MM.1S (cell line): ENCODE results near the gene LMO1.
A peak's percentile ranks its signal among the peaks of the same experiment; 100 is the strongest.

ENCODE experiments used
- DNase-seq: peaks from one replicate; pipeline ENCODE4 v3.0.0-alpha.2; 2015
- H2AFZ ChIP-seq: fragments of 300-600 bp; sonication (generic); 2 replicates; pipeline ENCODE4 v1.6.0; 2016; ENCODE audit warnings: antibody characterized with exemption, low read length
- H3F3A ChIP-seq: fragments of 300-600 bp; sonication (generic); 2 replicates; pipeline ENCODE4 v1.6.1; 2016; ENCODE audit warnings: mild to moderate bottlenecking, antibody characterized with exemption, low read length, moderate library complexity, mixed read lengths; ENCODE audit not compliant: insufficient read depth
- H3K27ac ChIP-seq: fragments of 300-600 bp; sonication (generic); 2 replicates; pipeline ENCODE4 v1.5.1; 2016; ENCODE audit warnings: mild to moderate bottlenecking, low read length
- H3K27me3 ChIP-seq: fragments of 300-600 bp; sonication (generic); replicated peaks from 2 replicates; pipeline ENCODE4 v1.6.0; 2016; ENCODE audit warnings: low read length; ENCODE audit not compliant: insufficient read depth
- H3K36me3 ChIP-seq: fragments of 300-600 bp; sonication (generic); replicated peaks from 2 replicates; pipeline ENCODE4 v1.6.1; 2016; ENCODE audit warnings: mild to moderate bottlenecking, low read length, mixed read lengths; ENCODE audit not compliant: insufficient read depth
- H3K4me1 ChIP-seq: fragments of 300-600 bp; sonication (generic); 2 replicates; pipeline ENCODE4 v1.6.1; 2016; ENCODE audit warnings: low read length, mixed read lengths
- H3K4me2 ChIP-seq: fragments of 300-600 bp; sonication (generic); 2 replicates; pipeline ENCODE4 v1.6.0; 2016; ENCODE audit warnings: low read depth, low read length
- H3K4me3 ChIP-seq: fragments of 300-600 bp; sonication (generic); 2 replicates; pipeline ENCODE4 v1.5.1; 2016; ENCODE audit warnings: low read length, mixed read lengths
- H3K79me2 ChIP-seq: fragments of 300-600 bp; sonication (generic); 2 replicates; pipeline ENCODE4 v1.6.1; 2016; ENCODE audit warnings: mixed run types, low read length, mixed read lengths
- H3K9ac ChIP-seq: fragments of 300-600 bp; sonication (generic); 2 replicates; pipeline ENCODE4 v1.6.1; 2016; ENCODE audit warnings: low read length, mixed read lengths
- H3K9me2 ChIP-seq: fragments of 300-600 bp; sonication (generic); replicated peaks from 2 replicates; pipeline ENCODE4 v1.6.1; 2016; ENCODE audit warnings: mild to moderate bottlenecking, low read length, mixed read lengths; ENCODE audit not compliant: insufficient read depth
- H3K9me3 ChIP-seq: fragments of 300-600 bp; sonication (generic); replicated peaks from 2 replicates; pipeline ENCODE4 v1.6.1; 2016; ENCODE audit warnings: mild to moderate bottlenecking, low read length, mixed read lengths; ENCODE audit not compliant: insufficient read depth
- H4K20me1 ChIP-seq: fragments of 300-600 bp; sonication (generic); 2 replicates; pipeline ENCODE4 v1.6.1; 2016; ENCODE audit warnings: mild to moderate bottlenecking, low read length, moderate library complexity, mixed read lengths; ENCODE audit not compliant: insufficient read depth
- EZH2 ChIP-seq: fragments of 300-600 bp; sonication (generic); optimal IDR thresholded peaks from 2 replicates; pipeline ENCODE3; 2017; ENCODE audit warnings: low read depth, mild to moderate bottlenecking, antibody characterized with exemption, low read length, mixed read lengths
- EZH2phosphoT487 ChIP-seq: fragments of 300-600 bp; sonication (generic); IDR thresholded peaks from 2 replicates; pipeline ENCODE4 v1.6.1; 2018; ENCODE audit warnings: antibody characterized with exemption, low read length
- TF ChIP-seq, protein P1 (sequence below): fragments of 300-600 bp; sonication (generic); IDR thresholded peaks from 2 replicates; pipeline ENCODE4 v1.5.1; 2016; ENCODE audit warnings: antibody characterized with exemption, low read length, mixed read lengths

LMO1 gene

DNA sequence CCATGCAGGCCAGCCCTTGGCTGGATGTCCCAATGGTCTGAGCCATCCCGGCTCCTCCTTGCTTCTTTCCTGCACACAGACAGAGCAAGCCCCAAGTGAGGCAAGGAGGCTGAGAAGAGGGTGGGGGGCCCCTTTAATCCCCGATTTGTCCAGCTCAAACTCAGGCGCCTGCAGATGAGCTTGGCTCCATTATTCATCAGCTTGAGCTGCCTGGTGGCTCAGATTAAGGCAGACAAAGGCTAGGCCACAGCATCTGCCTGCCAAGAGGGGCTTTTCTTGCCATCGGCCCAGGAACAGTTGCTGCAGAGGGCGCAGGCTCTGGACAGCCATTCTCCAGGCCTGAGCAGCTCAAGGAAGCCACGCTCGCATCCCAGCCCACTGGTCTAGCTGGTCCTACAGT lies 35.4 kb downstream of the LMO1 start:
- Histone ChIP-seq H3K27me3 (peaks cover 22% of the 10 kb centered on the region), H3K36me3 (no peaks in the 10 kb centered on the region)

DNA sequence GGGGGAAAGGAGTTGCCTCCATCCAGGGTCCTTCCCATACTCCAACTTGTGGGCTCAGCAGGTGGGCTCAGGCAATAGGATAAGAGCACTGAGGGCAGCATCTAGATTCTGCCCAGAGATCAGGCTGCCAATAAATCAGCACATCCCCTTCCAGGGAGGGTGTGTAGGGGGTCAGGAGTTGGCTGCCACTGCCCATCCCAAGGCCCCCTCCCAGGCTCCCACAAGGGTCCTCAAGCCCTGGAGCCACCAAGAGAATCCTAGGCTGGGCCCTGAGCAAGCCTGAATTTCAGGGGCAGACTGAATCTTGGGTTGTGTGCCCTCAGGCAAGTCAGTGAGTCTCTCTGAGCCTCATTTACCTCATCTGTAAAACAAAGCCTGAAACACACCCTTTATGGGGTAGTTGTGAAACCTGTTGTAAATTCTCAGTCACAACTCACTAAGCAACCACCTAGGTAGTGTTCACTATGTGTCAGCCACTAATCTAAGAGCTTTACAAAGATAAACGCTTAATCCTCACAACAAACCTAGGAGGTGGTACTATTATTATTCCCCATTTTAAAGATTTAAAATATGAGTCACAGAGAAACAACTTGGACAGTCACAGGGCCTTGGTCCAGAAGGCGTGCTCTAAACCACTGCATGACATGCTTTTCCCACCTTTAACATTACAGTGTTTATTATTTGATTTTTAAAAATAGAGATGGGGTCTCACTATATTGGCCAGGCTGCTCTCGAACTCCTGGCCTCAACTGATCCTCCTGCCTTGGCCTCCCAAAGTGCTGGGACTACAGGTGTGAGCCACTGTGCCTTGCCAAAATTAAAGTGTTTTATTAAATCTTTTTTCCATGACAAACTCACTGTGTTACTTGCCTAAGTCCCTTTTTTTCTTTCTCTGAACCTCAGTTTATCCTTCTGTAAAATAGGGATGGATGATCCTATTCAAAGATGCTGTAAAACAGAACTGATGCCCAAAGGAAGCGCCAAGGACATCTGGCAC lies 36.2 kb downstream of the LMO1 start:
- H4K20me1 ChIP-seq, result no peaks in the 10 kb centered on the region
- H3K79me2 ChIP-seq, result no peaks in the 10 kb centered on the region
- no peaks in the 10 kb centered on the region for H3K4me1 ChIP-seq
- H3K4me3 ChIP-seq, result no peak overlapping the region
- H3K9me3 ChIP-seq, result no peaks in the 10 kb centered on the region
- no peak for DNase-seq
- no peak overlapping the region for H3K4me2 ChIP-seq
- H3K36me3 ChIP-seq, result no peaks in the 10 kb centered on the region
- H3K27me3 ChIP-seq, result peaks cover 22% of the 10 kb centered on the region
- H3K9ac ChIP-seq, result no peak overlapping the region
- no peaks in the 10 kb centered on the region for H3K9me2 ChIP-seq
- H3K27ac ChIP-seq, result no peak overlapping the region
- no peaks in the 10 kb centered on the region for H3F3A ChIP-seq
- H2AFZ ChIP-seq, result no peak overlapping the region
- TF ChIP-seq, protein P1, sequence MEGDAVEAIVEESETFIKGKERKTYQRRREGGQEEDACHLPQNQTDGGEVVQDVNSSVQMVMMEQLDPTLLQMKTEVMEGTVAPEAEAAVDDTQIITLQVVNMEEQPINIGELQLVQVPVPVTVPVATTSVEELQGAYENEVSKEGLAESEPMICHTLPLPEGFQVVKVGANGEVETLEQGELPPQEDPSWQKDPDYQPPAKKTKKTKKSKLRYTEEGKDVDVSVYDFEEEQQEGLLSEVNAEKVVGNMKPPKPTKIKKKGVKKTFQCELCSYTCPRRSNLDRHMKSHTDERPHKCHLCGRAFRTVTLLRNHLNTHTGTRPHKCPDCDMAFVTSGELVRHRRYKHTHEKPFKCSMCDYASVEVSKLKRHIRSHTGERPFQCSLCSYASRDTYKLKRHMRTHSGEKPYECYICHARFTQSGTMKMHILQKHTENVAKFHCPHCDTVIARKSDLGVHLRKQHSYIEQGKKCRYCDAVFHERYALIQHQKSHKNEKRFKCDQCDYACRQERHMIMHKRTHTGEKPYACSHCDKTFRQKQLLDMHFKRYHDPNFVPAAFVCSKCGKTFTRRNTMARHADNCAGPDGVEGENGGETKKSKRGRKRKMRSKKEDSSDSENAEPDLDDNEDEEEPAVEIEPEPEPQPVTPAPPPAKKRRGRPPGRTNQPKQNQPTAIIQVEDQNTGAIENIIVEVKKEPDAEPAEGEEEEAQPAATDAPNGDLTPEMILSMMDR, result no peak
- TF ChIP-seq EZH2 (no peak), EZH2phosphoT487 (no peak)

More for the DNA sequence above, 35.4 kb downstream of the LMO1 start:
- H2AFZ ChIP-seq, result no peak overlapping the region
- H3K4me2 ChIP-seq, result no peak overlapping the region
- H3K4me1 ChIP-seq, result no peaks in the 10 kb centered on the region
- no peak overlapping the region for H3K9ac ChIP-seq
- H4K20me1 ChIP-seq, result no peaks in the 10 kb centered on the region
- H3K27ac ChIP-seq, result no peak overlapping the region
- H3K4me3 ChIP-seq, result no peak overlapping the region
- no peaks in the 10 kb centered on the region for H3K9me3 ChIP-seq
- no peaks in the 10 kb centered on the region for H3K79me2 ChIP-seq
- H3F3A ChIP-seq, result no peaks in the 10 kb centered on the region
- no peak for DNase-seq
- H3K9me2 ChIP-seq, result no peaks in the 10 kb centered on the region
- TF ChIP-seq, protein P1, result no peak
- no peak for TF ChIP-seq EZH2
- no peak for TF ChIP-seq EZH2phosphoT487

DNA sequence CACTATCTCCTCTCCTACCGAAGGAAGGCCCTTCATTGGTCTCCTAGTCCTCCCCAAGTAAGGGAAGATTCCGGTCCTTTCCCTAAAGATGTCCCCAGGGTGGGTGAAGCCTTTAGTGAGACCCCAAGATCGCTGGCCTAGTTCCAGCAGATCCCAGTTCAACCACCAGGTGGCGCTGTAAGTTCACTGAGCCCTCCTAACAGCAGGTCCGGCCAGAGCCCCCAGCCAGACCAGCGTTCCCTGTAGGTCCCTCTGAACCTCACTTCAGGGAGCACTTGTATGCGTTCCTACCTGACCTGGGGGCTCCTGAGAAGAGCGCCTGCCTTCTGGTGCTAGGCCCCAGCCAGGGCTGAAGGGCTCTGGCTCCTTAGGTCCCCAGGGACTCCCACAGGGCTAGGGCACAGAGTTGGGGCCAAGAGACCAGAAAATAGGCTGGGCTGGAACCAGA lies 38.1 kb downstream of the LMO1 start:
- Histone ChIP-seq H3K36me3 (no peaks in the 10 kb centered on the region), H3K4me2 (no peak overlapping the region), H3K9me3 (no peaks in the 10 kb centered on the region), H3K27ac (no peak overlapping the region), H3K4me1 (no peaks in the 10 kb centered on the region), H3K4me3 (no peak overlapping the region), H3K79me2 (no peaks in the 10 kb centered on the region), H4K20me1 (no peaks in the 10 kb centered on the region), H3F3A (no peaks in the 10 kb centered on the region), H2AFZ (no peak overlapping the region), H3K9me2 (no peaks in the 10 kb centered on the region), H3K27me3 (peaks cover 15% of the 10 kb centered on the region), H3K9ac (no peak overlapping the region)
- TF ChIP-seq EZH2phosphoT487, result no peak
- TF ChIP-seq, protein P1, result peak; percentile 96
- TF ChIP-seq EZH2, result no peak
- DNase-seq, result peak; percentile 30
